Neural cell (in vitro differentiated cells): ENCODE data around the gene CMTR2. TPM values are rescaled to one million over a fixed set of nuclear protein-coding genes. Genes with fewer than 3 reads are reported as not detected.

ENCODE experiments used
- H2AFZ ChIP-seq: fragments of 200-600, 300-800 bp; sonication (generic), shearing (Covaris generic); 2 replicates; pipeline ENCODE4 v1.6.0; 2014; ENCODE audit warnings: low read depth, mild to moderate bottlenecking, antibody characterized with exemption, low read length, moderate library complexity
- H3F3A ChIP-seq: fragments of 200-600 bp; shearing (Covaris generic); 2 replicates; pipeline ENCODE4 v1.6.1; 2016; ENCODE audit warnings: mild to moderate bottlenecking, moderate library complexity, mixed read lengths, antibody characterized with exemption, low read length; ENCODE audit not compliant: insufficient read depth, poor library complexity, severe bottlenecking
- H3K27ac ChIP-seq: fragments of 200-600, 300-800 bp; sonication (generic), shearing (Covaris generic); 2 replicates; pipeline ENCODE4 v1.5.1; 2014; ENCODE audit warnings: mild to moderate bottlenecking, low read length, moderate library complexity
- H3K27me3 ChIP-seq: fragments of 300-800, 200-600 bp; sonication (generic), shearing (Covaris generic); 2 replicates; pipeline ENCODE4 v1.6.0; 2014; ENCODE audit warnings: mild to moderate bottlenecking, low read depth, low read length, moderate library complexity; ENCODE audit not compliant: insufficient read depth
- H3K36me3 ChIP-seq: fragments of 300-800, 200-600 bp; sonication (generic), shearing (Covaris generic); 2 replicates; pipeline ENCODE4 v1.5.1; 2014; ENCODE audit warnings: mild to moderate bottlenecking, antibody characterized with exemption, low read length, moderate library complexity; ENCODE audit not compliant: insufficient read depth
- H3K4me2 ChIP-seq: fragments of 300-800, 200-600 bp; sonication (generic), shearing (Covaris generic); 2 replicates; pipeline ENCODE4 v1.6.0; 2014; ENCODE audit warnings: mild to moderate bottlenecking, low read length
- H3K4me3 ChIP-seq: fragments of 300-800, 200-600 bp; sonication (generic), shearing (Covaris generic); 2 replicates; pipeline ENCODE4 v1.5.1; 2014; ENCODE audit warnings: mild to moderate bottlenecking, low read length, moderate library complexity
- H3K79me2 ChIP-seq: fragments of 200-600 bp; shearing (Covaris generic); replicated peaks from 2 replicates; pipeline ENCODE4 v1.6.0; 2014; ENCODE audit warnings: mild to moderate bottlenecking, low read length, moderate library complexity; ENCODE audit not compliant: insufficient read depth
- H3K9ac ChIP-seq: fragments of 300-800, 200-600 bp; sonication (generic), shearing (Covaris generic); 2 replicates; pipeline ENCODE4 v1.6.1; 2016; ENCODE audit warnings: mild to moderate bottlenecking, low read length, mixed read lengths
- H3K9me2 ChIP-seq: fragments of 200-600 bp; shearing (Covaris generic); 2 replicates; pipeline ENCODE4 v1.6.1; 2016; ENCODE audit warnings: mild to moderate bottlenecking, low read length, mixed read lengths; ENCODE audit not compliant: insufficient read depth
- H3K9me3 ChIP-seq: fragments of 200-600, 300-800 bp; sonication (generic), shearing (Covaris generic); 2 replicates; pipeline ENCODE4 v1.6.1; 2016; ENCODE audit warnings: mild to moderate bottlenecking, mixed run types, low read length, moderate library complexity, mixed read lengths
- H4K20me1 ChIP-seq: fragments of 200-600 bp; shearing (Covaris generic); 2 replicates; pipeline ENCODE4 v1.6.1; 2016; ENCODE audit warnings: mild to moderate bottlenecking, mixed run types; ENCODE audit not compliant: insufficient read depth
- CTCF ChIP-seq: fragments of 450-650 bp; IDR thresholded peaks from 2 replicates; pipeline ENCODE4 v1.5.1; 2014; ENCODE audit warnings: antibody characterized with exemption, mild to moderate bottlenecking, moderate library complexity; ENCODE audit not compliant: poor library complexity, severe bottlenecking
- EP300 ChIP-seq: fragments of 450-650 bp; conservative IDR thresholded peaks from 2 replicates; pipeline ENCODE4 v1.6.1; 2014; ENCODE audit warnings: antibody characterized with exemption, mild to moderate bottlenecking, moderate library complexity; ENCODE audit not compliant: poor library complexity, severe bottlenecking
- EZH2 ChIP-seq: fragments of 200-600, 300-800 bp; shearing (Covaris generic), sonication (generic); IDR thresholded peaks from 2 replicates; pipeline ENCODE4 v1.6.1; 2014; ENCODE audit warnings: antibody characterized with exemption, low read length, borderline replicate concordance, mild to moderate bottlenecking; ENCODE audit not compliant: insufficient read depth, poor library complexity, severe bottlenecking
- MXI1 ChIP-seq: fragments of 450-650 bp; conservative IDR thresholded peaks from 2 replicates; pipeline ENCODE4 v1.6.1; 2014; ENCODE audit warnings: antibody characterized with exemption, mild to moderate bottlenecking; ENCODE audit not compliant: poor library complexity, severe bottlenecking
- POLR2AphosphoS5 ChIP-seq: IDR thresholded peaks from 2 replicates; pipeline ENCODE4 v1.6.1; 2012
- RAD21 ChIP-seq: fragments of 450-650 bp; conservative IDR thresholded peaks from 2 replicates; pipeline ENCODE4 v1.6.1; 2014; ENCODE audit warnings: antibody characterized with exemption, mild to moderate bottlenecking, moderate library complexity
- SMC3 ChIP-seq: fragments of 450-650 bp; conservative IDR thresholded peaks from 2 replicates; pipeline ENCODE4 v1.6.1; 2014; ENCODE audit warnings: antibody characterized with exemption, mild to moderate bottlenecking, moderate library complexity; ENCODE audit not compliant: poor library complexity
- TAF1 ChIP-seq: IDR thresholded peaks from 2 replicates; pipeline ENCODE4 v1.6.1; 2012; ENCODE audit warnings: low read depth
- polyA plus RNA-seq: library from polyadenylated mRNA; depleted of rRNA; stranded (reverse); fragments of >200 nt; gene quantifications from 2 replicates; pipeline ENCODE4 v1.2.3, GENCODE V29; 2014
- TF ChIP-seq, protein P1 (sequence below): IDR thresholded peaks from 2 replicates; pipeline ENCODE4 v1.6.1; 2012; ENCODE audit warnings: borderline replicate concordance

The CMTR2 gene
- polyA plus RNA-seq, 1 donor from 2014 or later, result 46.9 TPM

GRCh38 chr16:71259086-71259485 lies 30.1 kb downstream of the CMTR2 start:
- no peaks in the 10 kb centered on the region for H3K9me3 ChIP-seq
- H3K9me2 ChIP-seq, result no peaks in the 10 kb centered on the region
- H3F3A ChIP-seq, result no peaks in the 10 kb centered on the region
- H3K27ac ChIP-seq, result no peak overlapping the region
- H3K9ac ChIP-seq, result no peak overlapping the region
- H3K27me3 ChIP-seq, result no peaks in the 10 kb centered on the region
- H4K20me1 ChIP-seq, result no peaks in the 10 kb centered on the region
- no peak overlapping the region for H3K4me3 ChIP-seq
- TF ChIP-seq POLR2AphosphoS5 (no peak), TAF1 (no peak), EP300 (no peak)
- no peaks in the 10 kb centered on the region for H3K36me3 ChIP-seq
- no peaks in the 10 kb centered on the region for H3K79me2 ChIP-seq
- H3K4me2 ChIP-seq, result no peak overlapping the region
- no peak overlapping the region for H2AFZ ChIP-seq

- H3K27me3 ChIP-seq, result no peaks in the 10 kb centered on the region
- no peaks in the 10 kb centered on the region for H3K9me3 ChIP-seq
- H3K9ac ChIP-seq, result no peak overlapping the region
- no peak overlapping the region for H3K4me2 ChIP-seq
- no peaks in the 10 kb centered on the region for H4K20me1 ChIP-seq
- H3F3A ChIP-seq, result no peaks in the 10 kb centered on the region
- no peak overlapping the region for H3K4me3 ChIP-seq
- TF ChIP-seq SMC3 (no peak), POLR2AphosphoS5 (no peak), EZH2 (no peak), EP300 (no peak), TAF1 (no peak), MXI1 (no peak), CTCF (no peak), RAD21 (no peak)
- TF ChIP-seq, protein P1, sequence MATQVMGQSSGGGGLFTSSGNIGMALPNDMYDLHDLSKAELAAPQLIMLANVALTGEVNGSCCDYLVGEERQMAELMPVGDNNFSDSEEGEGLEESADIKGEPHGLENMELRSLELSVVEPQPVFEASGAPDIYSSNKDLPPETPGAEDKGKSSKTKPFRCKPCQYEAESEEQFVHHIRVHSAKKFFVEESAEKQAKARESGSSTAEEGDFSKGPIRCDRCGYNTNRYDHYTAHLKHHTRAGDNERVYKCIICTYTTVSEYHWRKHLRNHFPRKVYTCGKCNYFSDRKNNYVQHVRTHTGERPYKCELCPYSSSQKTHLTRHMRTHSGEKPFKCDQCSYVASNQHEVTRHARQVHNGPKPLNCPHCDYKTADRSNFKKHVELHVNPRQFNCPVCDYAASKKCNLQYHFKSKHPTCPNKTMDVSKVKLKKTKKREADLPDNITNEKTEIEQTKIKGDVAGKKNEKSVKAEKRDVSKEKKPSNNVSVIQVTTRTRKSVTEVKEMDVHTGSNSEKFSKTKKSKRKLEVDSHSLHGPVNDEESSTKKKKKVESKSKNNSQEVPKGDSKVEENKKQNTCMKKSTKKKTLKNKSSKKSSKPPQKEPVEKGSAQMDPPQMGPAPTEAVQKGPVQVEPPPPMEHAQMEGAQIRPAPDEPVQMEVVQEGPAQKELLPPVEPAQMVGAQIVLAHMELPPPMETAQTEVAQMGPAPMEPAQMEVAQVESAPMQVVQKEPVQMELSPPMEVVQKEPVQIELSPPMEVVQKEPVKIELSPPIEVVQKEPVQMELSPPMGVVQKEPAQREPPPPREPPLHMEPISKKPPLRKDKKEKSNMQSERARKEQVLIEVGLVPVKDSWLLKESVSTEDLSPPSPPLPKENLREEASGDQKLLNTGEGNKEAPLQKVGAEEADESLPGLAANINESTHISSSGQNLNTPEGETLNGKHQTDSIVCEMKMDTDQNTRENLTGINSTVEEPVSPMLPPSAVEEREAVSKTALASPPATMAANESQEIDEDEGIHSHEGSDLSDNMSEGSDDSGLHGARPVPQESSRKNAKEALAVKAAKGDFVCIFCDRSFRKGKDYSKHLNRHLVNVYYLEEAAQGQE, result no peak
- no peak overlapping the region for H3K27ac ChIP-seq
- H3K36me3 ChIP-seq, result no peaks in the 10 kb centered on the region
- H2AFZ ChIP-seq, result no peak overlapping the region
- H3K79me2 ChIP-seq, result no peaks in the 10 kb centered on the region
- H3K9me2 ChIP-seq, result no peaks in the 10 kb centered on the region
Measured at GRCh38 chr16:71258372-71258771, 30.8 kb downstream of the CMTR2 start.

DNA sequence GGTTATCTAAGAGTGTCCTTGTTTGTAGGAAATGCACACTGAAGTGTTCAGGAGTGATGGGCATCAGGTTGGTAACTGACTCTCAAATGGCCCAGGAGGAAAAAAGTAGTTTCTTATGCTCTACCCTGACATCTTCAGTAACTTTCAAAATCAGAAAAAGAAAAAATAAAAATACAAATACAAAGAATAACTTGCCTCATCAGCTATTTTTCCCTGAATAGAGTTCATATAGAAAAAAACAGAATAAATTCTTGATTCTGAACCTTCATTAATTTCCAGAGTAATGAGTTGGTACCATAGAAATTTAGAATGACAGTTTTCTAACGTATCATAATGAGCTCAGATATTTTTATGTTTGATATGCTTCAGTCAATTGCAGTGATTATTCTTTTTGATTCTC lies 31.4 kb downstream of the CMTR2 start:
- no peak overlapping the region for H2AFZ ChIP-seq
- no peaks in the 10 kb centered on the region for H3K9me3 ChIP-seq
- no peaks in the 10 kb centered on the region for H3K9me2 ChIP-seq
- no peaks in the 10 kb centered on the region for H3K36me3 ChIP-seq
- no peaks in the 10 kb centered on the region for H3F3A ChIP-seq
- no peak overlapping the region for H3K4me2 ChIP-seq
- no peaks in the 10 kb centered on the region for H3K79me2 ChIP-seq
- no peaks in the 10 kb centered on the region for H3K27me3 ChIP-seq
- TF ChIP-seq EZH2 (no peak), CTCF (no peak), RAD21 (no peak), EP300 (no peak), MXI1 (no peak)
- no peak overlapping the region for H3K4me3 ChIP-seq
- no peaks in the 10 kb centered on the region for H4K20me1 ChIP-seq
- H3K9ac ChIP-seq, result no peak overlapping the region
- no peak overlapping the region for H3K27ac ChIP-seq
